PC-3 (cell line): Measurements from ENCODE around the gene MLKL. TPM values are rescaled to one million over a fixed set of nuclear protein-coding genes. Genes with fewer than 3 reads are reported as not detected.

Source experiments
- ATAC-seq: fragments of 200-7000 bp; cut with Tn5 transposase; 2 replicates; pipeline ENCODE4 v1.9.1; 2020; ENCODE audit warnings: mild to moderate bottlenecking, moderate library complexity
- BruUV-seq: library from RNA; stranded (reverse); fragments of 400-500 nt; replicated peaks from 2 replicates; lab custom pipeline; 2021; lab: Mats Ljungman, UMichigan
- CTCF ChIA-PET: fragments of 300-600 bp; sonication (Branson Sonifier 250); formaldehyde crosslinking; loops from one replicate; lab custom pipeline; 2022; ENCODE audit warnings: antibody characterized with exemption; lab: Charles Lee
- POLR2A ChIA-PET: fragments of 300-600 bp; sonication (Branson Sonifier 250); formaldehyde crosslinking; loops from one replicate; lab custom pipeline; 2022; ENCODE audit warnings: antibody characterized with exemption; ENCODE audit not compliant: unreplicated experiment; lab: Charles Lee
- DNase-seq: peaks from one replicate; pipeline ENCODE4 v3.0.0-alpha.2; 2015
- H2AFZ ChIP-seq: fragments of 300-600 bp; sonication (generic); 2 replicates; pipeline ENCODE4 v1.6.0; 2016; ENCODE audit warnings: antibody characterized with exemption, low read length
- H3F3A ChIP-seq: fragments of 300-600 bp; sonication (generic); one replicate; pipeline ENCODE4 v1.6.0; 2017; ENCODE audit warnings: antibody characterized with exemption, low read length, control low read depth, mild to moderate bottlenecking; ENCODE audit not compliant: unreplicated experiment
- H3K27ac ChIP-seq: fragments of 300-600 bp; sonication (generic); 2 replicates; pipeline ENCODE4 v1.5.1; 2016; ENCODE audit warnings: mild to moderate bottlenecking, low read length
- H3K27me3 ChIP-seq: fragments of 300-600 bp; sonication (generic); 2 replicates; pipeline ENCODE4 v1.6.1; 2016; ENCODE audit warnings: low read length, mixed read lengths
- H3K36me3 ChIP-seq: fragments of 300-600 bp; sonication (generic); 2 replicates; pipeline ENCODE4 v1.6.1; 2016; ENCODE audit warnings: low read depth, mixed run types, low read length, mixed read lengths
- H3K4me1 ChIP-seq: fragments of 300-600 bp; sonication (generic); 2 replicates; pipeline ENCODE4 v1.5.1; 2016; ENCODE audit warnings: low read length; ENCODE audit not compliant: insufficient read depth
- H3K4me2 ChIP-seq: fragments of 300-600 bp; sonication (generic); 2 replicates; pipeline ENCODE4 v1.6.0; 2016; ENCODE audit warnings: low read length
- H3K4me3 ChIP-seq: fragments of 300-600 bp; sonication (generic); 2 replicates; pipeline ENCODE4 v1.5.1; 2016; ENCODE audit warnings: mild to moderate bottlenecking, low read length, mixed read lengths
- H3K79me2 ChIP-seq: fragments of 300-600 bp; sonication (generic); 2 replicates; pipeline ENCODE4 v1.6.1; 2017; ENCODE audit warnings: low read length, mixed read lengths
- H3K9ac ChIP-seq: fragments of 300-600 bp; sonication (generic); 2 replicates; pipeline ENCODE4 v1.6.0; 2016; ENCODE audit warnings: mild to moderate bottlenecking, low read length
- H3K9me2 ChIP-seq: fragments of 300-600 bp; sonication (generic); replicated peaks from 2 replicates; pipeline ENCODE4 v1.6.1; 2016; ENCODE audit warnings: mixed run types, low read length, mixed read lengths
- H3K9me3 ChIP-seq: fragments of 300-600 bp; sonication (generic); 2 replicates; pipeline ENCODE4 v1.6.1; 2016; ENCODE audit warnings: low read length, mixed read lengths
- H4K20me1 ChIP-seq: fragments of 300-600 bp; sonication (generic); 2 replicates; pipeline ENCODE4 v1.6.1; 2016; ENCODE audit warnings: low read length, mixed read lengths
- CTCF ChIP-seq: fragments of 300-600 bp; sonication (generic); conservative IDR thresholded peaks from 2 replicates; pipeline ENCODE4 v1.5.1; 2017; ENCODE audit warnings: antibody characterized with exemption, low read depth, mild to moderate bottlenecking, low read length
- EZH2 ChIP-seq: fragments of 300-600 bp; sonication (generic); IDR thresholded peaks from one replicate; pipeline ENCODE4 v1.6.1; 2017; ENCODE audit warnings: antibody characterized with exemption, mild to moderate bottlenecking, low read length; ENCODE audit not compliant: unreplicated experiment
- EZH2phosphoT487 ChIP-seq: fragments of 300-600 bp; sonication (generic); IDR thresholded peaks from 2 replicates; pipeline ENCODE4 v1.6.1; 2018; ENCODE audit warnings: mild to moderate bottlenecking, antibody characterized with exemption, low read length, borderline replicate concordance
- intact Hi-C: fragments of 100-400 bp; cut with micrococcal nuclease; formaldehyde crosslinking; loops from 2 replicates; pipeline ENCODE4 v1.9.0; 2023
- total RNA-seq: library from RNA; depleted of rRNA; stranded (reverse); fragments of >200 nt; gene quantifications from 2 replicates; pipeline ENCODE4 v1.2.3, GENCODE V29; 2014

MLKL gene
- total RNA-seq, 1 experiment from 2014 or later, result 30.9 TPM

- no peaks in the 10 kb centered on the region for H3K9me3 ChIP-seq
- CTCF ChIA-PET, result no interaction called here
- peaks cover 54% of the 10 kb centered on the region for H4K20me1 ChIP-seq
- no peak overlapping the region for H3K9ac ChIP-seq
- POLR2A ChIA-PET, result no interaction called here
- H3K4me3 ChIP-seq, result no peak overlapping the region
- H3K27ac ChIP-seq, result no peak overlapping the region
- no TSS peak for BruUV-seq
- H3K36me3 ChIP-seq, result peaks cover 64% of the 10 kb centered on the region
- no peak overlapping the region for H3K4me2 ChIP-seq
- peaks cover 100% of the 10 kb centered on the region for H3K79me2 ChIP-seq
- no peaks in the 10 kb centered on the region for H3K4me1 ChIP-seq
- no peaks in the 10 kb centered on the region for H3K27me3 ChIP-seq
- TF ChIP-seq EZH2phosphoT487, result no peak
- TF ChIP-seq EZH2, result no peak
- no peak for TF ChIP-seq CTCF
- no peak overlapping the region for H2AFZ ChIP-seq
- ATAC-seq, result no peak
- DNase-seq, result no peak
- no peaks in the 10 kb centered on the region for H3K9me2 ChIP-seq
- intact Hi-C loops, result no loop called here
- H3F3A ChIP-seq, result no peaks in the 10 kb centered on the region
These were observed 39.6 kb downstream of the MLKL start for GRCh38 chr16:74661064-74661463.

- H3K27ac ChIP-seq, result no peak overlapping the region
- no peaks in the 10 kb centered on the region for H3K9me2 ChIP-seq
- no peaks in the 10 kb centered on the region for H3K27me3 ChIP-seq
- BruUV-seq, result no TSS peak
- no peak overlapping the region for H3K9ac ChIP-seq
- ChIA-PET POLR2A (no interaction called here), CTCF (no interaction called here)
- DNase-seq (no peak), ATAC-seq (no peak)
- peaks cover 64% of the 10 kb centered on the region for H3K36me3 ChIP-seq
- H3K4me3 ChIP-seq, result no peak overlapping the region
- TF ChIP-seq CTCF (no peak), EZH2phosphoT487 (no peak), EZH2 (no peak)
- H3K79me2 ChIP-seq, result peaks cover 100% of the 10 kb centered on the region
- H3F3A ChIP-seq, result no peaks in the 10 kb centered on the region
- H2AFZ ChIP-seq, result no peak overlapping the region
- intact Hi-C loops, result no loop called here
- H3K9me3 ChIP-seq, result no peaks in the 10 kb centered on the region
- peaks cover 54% of the 10 kb centered on the region for H4K20me1 ChIP-seq
- no peaks in the 10 kb centered on the region for H3K4me1 ChIP-seq
- no peak overlapping the region for H3K4me2 ChIP-seq
These were observed 40.3 kb downstream of the MLKL start for GRCh38 chr16:74660383-74660782.

- Histone ChIP-seq H3K4me2 (no peak overlapping the region), H3K4me3 (no peak overlapping the region), H3F3A (no peaks in the 10 kb centered on the region), H3K9me2 (no peaks in the 10 kb centered on the region), H2AFZ (no peak overlapping the region), H3K79me2 (peaks cover 98% of the 10 kb centered on the region), H3K9ac (no peak overlapping the region), H4K20me1 (peaks cover 62% of the 10 kb centered on the region), H3K4me1 (no peaks in the 10 kb centered on the region), H3K36me3 (peaks cover 59% of the 10 kb centered on the region), H3K27ac (no peak overlapping the region), H3K9me3 (no peaks in the 10 kb centered on the region), H3K27me3 (no peaks in the 10 kb centered on the region)
- intact Hi-C loops, result no loop called here
- ChIA-PET CTCF (no interaction called here), POLR2A (no interaction called here)
- no TSS peak for BruUV-seq
- TF ChIP-seq CTCF (no peak), EZH2phosphoT487 (no peak), EZH2 (no peak)
- ATAC-seq (no peak), DNase-seq (no peak)
These were observed 41.6 kb downstream of the MLKL start for GRCh38 chr16:74659041-74659440.
